HG03045 (cell line): Measurements from ENCODE around the gene DPCD.
"Not testable (repeated sequence)": the region's sequence is repeated elsewhere in the genome, so short reads cannot be mapped to it uniquely, and the experiment has no call there.

Experiments used
- ATAC-seq: cut with Tn5 transposase; IDR thresholded peaks from one replicate; pipeline ENCODE4 v1.9.1; 2021; ENCODE audit warnings: mild to moderate bottlenecking, moderate library complexity; ENCODE audit not compliant: unreplicated experiment

The DPCD gene

DNA sequence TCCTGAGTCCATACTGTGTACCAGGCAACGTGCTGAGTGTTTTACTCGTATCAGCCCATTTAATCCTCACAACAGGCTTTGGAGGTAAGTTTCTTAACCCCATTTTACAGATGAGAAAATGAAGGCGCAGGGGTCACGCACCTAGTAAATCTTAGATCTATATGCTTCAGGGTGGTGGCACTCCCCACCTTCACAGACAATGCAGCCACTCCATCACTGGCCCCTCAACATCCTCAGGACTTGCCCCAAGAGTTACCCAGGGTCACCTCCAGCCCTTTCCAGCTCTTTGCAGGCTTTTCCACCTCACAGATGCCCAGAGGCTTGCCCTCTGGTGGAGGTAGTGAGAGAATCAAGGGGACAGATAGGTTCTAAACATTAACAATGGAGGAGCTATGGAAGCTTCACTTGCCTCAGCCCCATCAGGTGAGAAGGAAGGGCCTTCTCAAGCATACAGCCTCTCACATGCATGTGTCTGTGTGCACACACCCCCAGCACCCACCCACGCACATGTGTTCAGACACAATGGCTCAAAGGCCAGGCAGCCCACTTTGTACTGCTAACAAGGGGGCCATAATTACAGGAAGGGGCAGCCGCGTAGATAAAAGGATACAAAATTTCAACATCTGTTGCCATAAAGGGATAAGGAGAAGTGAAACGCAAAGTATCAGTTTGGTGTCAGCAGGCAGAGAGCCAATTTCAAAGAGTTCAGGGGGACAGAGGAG is 29.1 kb downstream of the DPCD start:
- no peak for ATAC-seq

DNA sequence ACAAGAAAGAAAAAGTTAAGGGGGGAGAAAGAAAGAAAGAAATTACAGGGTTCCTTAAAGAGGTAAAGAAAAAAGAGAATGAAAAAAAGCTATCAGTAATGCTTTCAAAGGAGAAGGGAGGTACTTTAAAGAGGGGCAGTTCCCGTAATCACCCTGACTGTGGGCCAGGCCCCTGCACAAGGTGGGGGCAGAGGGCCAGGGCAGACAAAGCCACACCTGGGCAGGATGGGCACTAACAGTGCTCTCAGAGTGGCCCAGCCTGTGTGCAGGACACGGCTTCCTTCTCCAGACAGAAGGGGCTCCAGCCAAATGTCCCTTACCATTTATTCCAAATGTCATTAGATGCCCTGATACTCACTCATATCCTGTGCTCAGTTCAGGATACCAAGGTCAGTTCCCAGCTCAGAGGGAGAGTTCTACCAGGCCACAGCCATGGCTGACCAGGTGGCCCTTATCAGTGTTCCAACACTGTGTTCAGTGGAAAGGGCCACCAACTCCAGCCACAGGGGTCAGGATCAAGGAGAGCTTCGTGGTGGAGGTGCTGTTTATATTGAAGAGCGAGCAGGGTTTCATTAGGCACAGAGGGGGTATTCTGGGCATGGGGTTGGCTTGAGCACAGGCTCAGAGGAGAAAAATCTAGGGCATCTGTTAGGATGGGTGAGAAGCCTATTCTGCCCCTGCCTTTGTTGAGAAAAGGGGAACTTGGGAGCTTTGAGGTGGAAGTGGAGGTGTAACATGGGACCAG is 29.9 kb downstream of the DPCD start:
- ATAC-seq, result no peak

DNA sequence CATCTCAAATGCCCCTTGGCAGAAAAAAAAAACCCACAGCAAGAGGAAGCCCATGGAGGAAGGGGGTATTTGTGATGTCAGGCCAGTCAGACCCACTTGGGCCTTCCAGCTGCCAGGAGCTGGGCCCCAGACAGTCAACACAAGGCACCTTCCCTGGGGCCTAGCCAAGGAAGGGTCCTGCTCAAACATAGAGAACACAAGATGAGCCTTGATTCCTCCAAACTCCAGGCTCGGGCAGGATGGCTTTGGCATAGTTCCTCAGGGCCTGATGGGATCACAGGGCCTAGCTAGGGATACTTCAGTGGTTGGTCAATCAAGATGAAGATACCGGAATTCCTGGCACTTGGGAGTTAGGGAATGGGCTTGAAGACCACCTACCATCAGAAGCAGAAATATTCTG is 30.8 kb downstream of the DPCD start:
- no peak for ATAC-seq

DNA sequence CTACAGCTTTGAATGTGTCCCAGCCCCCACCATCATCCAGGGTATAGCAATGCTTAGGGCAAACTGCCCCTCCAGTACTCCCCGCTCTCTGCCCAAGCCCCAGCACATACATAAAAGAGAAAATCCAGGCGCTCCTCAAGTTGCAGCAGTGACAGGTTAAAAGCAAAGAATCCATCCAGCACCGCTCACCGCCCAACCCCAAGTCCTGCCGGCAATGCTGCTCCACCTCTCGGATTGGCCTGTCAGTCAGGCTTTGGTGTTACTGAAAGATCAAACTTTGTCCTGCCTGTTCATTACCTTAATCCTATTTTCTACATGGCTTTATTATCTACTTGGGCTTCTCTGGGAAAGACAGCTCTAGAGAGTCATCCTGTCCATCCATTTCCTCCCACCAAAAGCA is 31.9 kb downstream of the DPCD start:
- no peak for ATAC-seq

DNA sequence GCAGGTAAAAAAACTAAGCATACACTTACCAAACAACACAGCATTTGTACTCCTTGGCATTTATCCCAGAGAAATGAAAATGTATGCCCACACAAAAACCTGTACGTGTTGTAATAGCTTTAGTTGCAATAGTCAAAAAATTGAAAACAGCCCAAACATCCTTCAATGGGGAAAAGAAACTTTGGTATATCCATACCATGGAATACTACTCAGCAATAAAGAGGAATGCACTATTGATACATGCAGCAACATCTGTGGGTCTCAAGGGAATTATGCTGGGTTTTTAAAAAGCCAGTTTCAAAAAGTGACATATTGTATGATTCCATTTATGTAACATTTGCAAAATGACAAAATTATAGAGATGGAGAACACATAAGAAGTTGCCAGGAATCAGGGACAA is 35.4 kb downstream of the DPCD start:
- no peak for ATAC-seq

DNA sequence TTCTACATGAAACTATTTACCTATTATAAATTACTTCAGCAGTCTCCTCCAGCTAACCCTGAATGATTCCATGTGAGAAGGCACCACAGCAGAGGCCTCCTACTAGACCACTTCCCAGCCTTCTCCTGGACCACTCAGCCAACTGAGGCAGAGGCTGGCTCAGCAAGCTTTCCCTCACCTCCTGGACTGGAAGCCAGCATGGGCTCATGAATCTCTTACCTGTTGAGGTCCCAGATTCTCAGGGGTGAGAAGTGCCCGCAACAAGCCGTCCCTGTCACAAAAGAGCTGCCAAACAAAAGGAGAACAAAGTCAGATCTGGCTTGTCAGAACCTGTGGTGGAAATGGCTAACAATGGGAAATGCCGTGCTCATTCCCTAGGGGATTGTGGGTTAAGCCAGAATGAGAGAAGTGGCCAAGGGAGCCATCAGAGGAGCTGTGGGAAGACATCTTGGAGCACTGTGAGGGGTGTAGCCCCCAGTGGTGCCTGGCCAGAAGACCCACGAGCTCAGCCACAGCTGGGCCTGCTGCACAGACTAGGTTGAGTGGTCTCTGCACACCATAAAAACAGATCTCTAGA is 36.5 kb downstream of the DPCD start:
- ATAC-seq, result no peak

DNA sequence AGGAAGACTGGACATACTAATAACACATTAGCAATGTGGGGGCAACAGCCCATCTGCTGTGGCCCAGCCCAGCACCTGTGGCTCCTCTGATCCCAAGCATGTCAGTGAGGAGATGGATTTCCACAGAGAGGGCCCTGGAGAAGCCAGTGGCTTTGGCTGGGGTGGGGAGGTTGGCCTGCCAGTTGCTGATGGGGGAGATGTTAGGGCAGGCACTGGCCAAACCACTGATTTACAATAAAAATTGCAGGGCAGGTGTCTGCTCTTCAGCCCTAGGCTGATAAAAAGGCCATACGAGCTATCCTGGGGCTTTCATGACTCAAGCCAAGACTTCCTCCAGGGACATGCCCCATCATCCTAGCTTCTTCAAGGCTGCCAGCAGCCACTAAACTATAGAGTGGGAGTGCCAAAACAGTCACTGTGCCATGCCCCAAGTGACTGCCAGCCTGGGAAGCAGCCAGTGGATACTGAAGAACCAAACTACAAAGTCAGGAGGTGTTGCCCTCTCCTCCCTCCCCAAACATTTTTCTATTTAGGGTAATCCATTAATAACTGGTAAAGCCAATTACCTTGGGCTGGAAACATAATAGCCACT is 37.8 kb downstream of the DPCD start:
- ATAC-seq, result no peak

DNA sequence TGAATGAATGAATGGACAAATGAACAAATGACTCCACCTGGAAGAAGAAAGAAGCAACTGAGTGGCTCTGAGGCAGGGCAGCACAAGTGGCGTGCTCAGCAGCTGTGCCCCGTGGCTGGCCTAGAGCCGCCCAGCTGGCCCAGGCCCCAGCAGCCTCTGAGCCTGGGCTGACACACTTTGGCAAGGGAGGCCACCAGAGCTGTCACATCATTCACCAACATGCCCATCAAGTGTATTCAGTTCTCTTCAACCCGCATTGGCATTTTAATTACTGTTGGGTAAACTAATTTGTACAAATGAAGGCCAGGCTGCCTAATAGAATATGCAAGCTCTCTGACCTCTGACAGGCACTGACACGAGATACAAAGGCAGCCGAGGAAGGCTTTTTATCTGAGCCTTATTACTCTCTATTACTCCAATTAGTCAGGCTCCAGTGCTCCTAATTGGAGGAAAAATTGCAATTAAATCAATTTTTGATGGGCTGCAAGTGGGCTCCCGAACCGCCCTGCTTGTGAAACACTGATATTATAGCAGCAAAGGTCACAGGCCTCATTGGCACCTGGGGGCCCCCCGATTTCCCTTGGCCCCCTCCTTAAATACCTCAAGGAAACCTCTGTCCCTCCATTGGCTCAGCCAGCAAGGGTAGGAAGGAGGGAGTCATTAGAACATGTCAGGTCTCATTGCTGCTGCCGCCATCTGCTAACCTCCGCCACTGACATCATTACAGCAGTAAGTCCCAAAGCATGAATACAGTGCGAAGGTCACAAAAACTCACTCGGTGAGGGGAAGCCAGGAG is 41.9 kb downstream of the DPCD start:
- ATAC-seq, result no peak

DNA sequence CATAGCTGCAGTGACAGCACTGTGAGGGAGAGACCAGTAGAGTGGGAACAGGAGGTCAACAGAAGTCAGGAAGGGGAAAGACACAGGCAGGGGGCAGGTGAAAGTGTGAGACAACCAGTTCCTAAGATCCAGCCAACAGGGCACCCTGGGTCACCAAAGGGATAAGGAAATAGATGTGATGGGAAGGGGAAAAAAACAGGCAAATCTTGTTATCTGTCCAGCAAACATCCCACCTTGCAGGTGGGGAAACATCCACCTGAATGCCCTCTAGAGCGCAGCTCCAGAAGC is 42.5 kb downstream of the DPCD start:
- ATAC-seq, result no peak

DNA sequence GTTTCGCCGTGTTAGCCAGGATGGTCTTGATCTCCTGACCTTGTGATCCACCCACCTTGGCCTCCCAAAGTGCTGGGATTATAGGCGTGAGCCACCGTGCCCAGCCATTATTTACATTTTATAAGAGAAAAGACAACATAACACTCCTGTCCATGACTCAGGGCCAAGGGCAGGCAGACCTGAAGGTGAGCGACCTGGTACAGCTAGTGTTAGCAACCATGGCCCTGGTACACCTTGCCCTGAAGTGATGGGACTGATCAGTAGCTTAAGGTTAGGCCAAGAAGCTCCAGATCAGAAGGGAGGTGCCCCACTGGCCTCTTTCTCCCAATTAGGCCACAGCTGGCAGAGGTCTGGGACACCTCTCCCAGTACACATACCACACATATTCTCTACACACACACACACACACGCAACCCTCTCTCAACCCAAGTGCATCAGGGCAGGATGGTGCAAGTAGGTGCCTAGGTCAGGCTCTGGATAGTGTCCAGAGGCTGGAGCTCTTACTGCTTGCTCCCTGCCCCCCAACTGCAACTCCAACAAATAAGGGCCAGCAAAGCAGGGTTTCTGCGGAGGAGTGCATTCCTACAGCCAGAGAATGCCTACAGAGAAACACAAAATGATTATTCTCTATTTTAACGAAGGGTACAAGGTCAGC is 43.8 kb downstream of the DPCD start:
- no peak for ATAC-seq

DNA sequence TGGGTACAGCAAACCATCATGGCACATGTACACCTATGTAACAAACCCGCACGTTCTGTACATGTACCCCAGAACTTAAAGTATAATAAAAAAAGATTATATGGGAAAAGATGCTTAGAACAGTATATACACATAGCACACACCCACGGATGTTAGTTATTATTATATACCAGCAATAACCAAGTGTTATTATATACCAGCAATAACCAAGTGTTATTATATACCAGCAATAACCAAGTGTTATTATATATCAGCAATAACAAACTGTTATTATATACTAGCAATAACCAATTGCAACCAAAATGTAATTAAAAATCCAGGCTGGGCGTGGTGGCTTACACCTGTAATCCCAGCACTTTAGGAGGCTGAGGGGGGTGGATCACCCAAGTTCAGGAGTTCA is 45.4 kb downstream of the DPCD start:
- not testable (repeated sequence) for ATAC-seq

DNA sequence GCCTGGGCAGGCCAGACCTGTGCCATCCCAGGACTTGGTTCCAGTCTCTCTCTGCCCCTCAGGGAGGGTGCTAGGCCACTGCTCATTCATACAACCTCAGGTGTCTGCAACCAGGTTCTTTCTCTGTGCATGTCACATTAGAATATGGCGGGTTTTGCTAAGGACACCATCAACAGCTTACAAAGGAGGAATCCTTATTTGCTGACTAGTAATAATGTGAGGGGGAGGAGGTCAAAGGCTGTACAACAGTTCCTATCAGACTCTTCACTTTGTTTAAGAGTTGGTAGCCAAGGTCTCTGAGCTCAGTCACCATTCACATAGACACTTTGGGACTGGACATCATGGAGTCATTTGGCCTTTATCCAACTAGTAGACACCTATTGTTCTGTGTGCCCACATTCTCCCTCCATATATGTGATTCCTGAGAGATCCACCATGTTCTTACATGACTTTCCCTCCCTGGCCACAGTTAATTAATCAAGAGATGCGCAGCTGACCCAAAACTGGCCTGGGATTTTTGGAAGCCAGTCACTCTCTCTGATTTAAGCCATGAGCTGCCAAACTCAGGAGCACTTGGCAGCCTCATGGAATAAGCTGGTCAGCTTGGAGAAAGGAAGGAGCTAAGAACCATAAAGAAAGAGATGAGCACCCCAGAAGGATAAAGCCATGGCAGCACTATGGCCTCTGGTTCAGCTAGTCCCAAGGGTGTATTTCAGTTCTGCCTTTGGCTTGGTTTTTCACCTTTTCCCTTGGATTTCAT is 51.2 kb downstream of the DPCD start:
- ATAC-seq, result no peak

DNA sequence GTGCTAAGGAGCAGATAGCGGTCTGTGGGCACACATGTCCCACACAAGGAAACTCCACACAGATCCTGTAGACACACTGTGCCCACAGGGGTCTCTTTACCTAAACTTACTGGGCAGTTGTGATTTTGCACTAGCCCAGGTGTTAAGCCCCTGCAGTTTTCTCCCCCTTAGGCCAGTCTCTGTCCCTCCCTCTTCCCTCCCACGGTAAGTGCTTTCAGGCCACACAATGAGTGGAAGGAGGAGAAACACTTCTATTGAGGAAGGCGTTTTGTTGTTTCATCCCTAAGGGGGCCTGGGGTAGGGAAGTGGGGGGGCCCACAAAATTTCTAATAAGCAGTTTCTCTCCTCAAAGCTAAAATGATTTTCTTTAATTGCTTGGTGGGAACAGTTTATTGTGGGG is 55.4 kb downstream of the DPCD start:
- ATAC-seq, result no peak

DNA sequence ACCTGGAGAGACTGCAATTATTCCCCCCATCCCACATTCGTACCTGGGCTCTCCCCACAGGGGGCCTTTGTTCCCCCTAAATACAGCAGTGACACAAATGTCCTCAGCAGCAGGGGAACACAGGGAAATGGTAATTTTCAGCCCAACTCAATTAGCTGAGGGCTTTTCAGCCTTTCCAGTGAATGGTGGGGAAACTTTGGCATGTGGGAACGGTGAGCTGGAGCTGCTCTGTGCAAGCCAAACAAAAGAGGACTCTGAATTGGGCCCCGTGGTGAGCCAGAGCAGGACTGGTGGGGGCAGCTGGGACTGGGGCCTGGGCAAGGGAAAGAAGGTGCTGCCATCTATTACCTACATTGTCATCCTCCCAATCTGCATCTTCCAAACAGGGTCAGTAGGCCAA is 55.9 kb downstream of the DPCD start:
- ATAC-seq, result no peak

DNA sequence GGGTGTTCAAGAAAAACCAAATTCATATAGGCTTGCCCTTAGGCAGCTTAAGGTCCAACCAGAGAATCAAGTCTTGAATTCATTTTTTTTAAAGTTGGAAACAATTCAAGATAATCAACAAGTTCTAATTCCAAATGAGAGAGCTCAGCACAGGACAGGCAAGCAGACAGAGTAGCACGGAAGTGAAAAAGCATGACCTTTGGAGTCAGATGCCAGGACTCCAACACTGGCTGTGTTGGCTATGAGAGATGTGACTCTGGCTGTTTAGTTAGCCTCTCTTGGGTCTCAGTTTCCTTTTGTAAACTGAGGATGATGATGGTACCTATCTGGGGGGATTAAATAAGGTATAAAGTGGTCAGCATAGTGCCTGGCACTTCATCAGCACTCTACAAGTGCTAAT is 57.5 kb downstream of the DPCD start:
- no peak for ATAC-seq

DNA sequence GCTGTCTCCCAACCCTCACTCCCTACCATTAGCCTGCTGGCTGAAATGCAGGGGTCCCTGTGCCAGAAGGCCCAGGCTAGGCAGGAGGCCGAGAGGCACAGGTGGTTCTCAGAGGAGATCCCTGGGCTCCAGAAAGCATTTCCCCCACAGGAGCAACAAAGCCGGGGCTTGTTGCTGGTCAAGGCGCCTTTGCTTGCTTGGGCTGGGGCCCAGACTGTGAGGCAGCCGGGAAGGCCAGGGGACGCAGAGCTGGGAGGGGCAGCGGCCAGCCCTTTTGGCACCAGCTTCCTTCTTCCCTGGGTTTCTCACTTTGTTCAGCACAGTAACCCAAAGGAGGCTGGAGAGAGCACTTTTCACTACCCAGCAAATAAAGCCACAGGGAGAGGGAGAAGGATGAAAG is 58.2 kb downstream of the DPCD start:
- no peak for ATAC-seq

DNA sequence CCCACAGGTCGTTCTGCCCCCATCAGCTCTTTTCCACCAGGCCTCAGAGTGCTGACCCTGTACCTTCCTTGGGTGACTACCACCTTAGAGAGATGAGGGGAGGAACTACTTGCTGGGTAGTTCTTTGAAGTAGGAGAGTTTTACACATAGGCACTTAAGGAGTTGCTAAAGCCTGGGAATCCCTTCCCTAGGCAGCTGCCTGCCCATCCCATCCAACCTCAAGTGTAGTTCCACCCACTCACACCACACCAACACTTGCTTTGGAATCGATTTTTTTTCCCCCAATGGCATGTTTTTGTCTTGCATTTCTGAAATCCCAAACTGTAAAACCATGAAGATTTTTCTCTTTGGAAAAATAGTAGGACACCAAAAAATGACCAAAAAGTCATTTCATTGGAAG is 59.1 kb downstream of the DPCD start:
- no peak for ATAC-seq

DNA sequence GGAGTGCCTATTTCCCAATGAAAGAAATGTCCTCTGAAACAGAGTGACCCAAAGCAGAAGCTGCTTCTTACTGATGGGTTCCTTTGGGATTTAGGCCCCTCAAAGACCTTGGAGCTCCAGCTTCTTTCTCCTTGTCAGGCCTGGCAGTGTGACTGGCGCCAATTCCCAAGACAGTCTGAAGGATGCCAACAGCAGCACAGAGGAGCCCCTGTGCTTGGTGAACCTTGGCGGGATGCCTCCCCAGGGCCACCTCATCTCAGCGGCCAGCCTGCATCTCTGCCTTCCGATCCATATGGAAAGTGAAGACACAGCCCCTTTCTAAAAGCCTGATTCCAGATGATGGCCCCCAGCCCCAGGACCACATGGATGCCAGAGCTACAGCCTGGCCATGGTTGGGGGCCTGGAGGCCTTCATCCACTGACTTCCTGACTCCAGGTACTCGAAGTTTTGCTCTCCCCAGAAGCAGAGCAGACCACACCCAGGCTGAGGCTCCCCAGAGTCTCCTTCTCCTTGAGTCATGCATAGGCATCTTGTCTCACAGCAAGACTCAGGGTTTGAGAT is 61.5 kb downstream of the DPCD start:
- no peak for ATAC-seq

DNA sequence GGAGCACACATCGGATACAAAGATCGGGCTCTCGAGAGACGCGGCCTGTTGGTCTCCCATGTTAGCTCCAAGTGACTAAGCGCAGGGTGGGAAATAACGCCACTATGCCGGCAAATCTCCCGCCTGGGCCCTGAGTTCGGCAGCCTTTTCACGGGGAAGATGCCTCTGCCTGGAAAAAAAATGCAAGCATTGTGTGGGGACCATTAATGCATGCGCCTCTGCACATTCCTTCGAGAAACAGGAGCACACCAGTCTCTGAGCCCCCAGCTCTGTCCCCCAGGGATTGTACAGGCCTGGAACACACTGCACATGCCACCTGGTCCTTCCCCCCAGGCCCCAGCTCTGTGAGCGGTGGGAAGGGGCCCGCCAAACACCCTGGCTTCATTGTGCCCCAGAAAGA is 62.7 kb downstream of the DPCD start:
- no peak for ATAC-seq

DNA sequence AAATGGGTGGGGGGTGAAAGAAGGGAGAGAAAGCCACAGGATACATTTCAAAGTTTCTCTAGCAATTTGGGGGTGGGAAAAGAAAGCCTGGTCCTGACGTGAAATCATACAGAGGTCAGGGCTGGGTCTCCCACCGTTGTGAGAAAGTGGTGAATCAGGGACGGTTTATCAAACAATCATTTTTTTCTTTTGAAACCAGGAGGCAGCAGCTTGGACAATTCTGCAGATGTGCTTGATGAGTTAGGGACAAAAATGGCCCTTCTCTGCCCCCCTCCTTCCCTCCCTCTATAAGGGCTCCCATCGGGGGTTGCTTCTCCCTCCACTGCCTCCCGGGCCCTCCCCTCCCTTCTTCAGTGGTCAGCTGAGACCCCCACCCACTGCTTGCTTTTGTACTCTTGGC is 63.2 kb downstream of the DPCD start:
- ATAC-seq, result no peak
